Measurements from ENCODE around the gene ARMC8. TPM values are rescaled to one million over a fixed set of nuclear protein-coding genes. Genes with fewer than 3 reads are reported as not detected.

The ARMC8 gene
- total RNA-seq, 1 experiment from 2014 or later, result 30.2 TPM

GRCh38 chr3:138260611-138261010 lies 73.5 kb downstream of the ARMC8 start:
- no peak for DNase-seq
- Histone ChIP-seq H3K9me3 (no peaks in the 10 kb centered on the region), H3K36me3 (peaks cover 2% of the 10 kb centered on the region; the same call in 1 of the 2 replicates), H3K4me3 (no peak overlapping the region), H3K27me3 (no peaks in the 10 kb centered on the region)

DNA sequence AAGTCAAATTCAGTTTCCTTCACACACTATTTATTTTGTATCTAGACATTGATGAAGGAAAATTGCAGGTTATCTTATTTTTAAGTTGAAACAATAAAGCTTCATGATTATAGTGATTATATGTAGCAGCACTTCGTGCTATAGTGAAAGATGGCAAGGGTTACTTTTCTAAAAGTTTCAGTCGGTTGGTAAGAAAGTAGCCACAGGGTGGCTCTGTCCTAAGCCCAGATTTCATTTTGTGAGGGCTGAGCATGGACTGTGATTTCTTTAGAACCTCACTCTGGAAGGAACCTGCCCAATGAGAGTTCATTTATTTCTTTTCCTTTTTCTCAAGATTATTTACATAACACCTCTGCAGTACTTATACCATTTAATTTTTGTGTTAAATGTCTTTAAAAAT lies 76.0 kb downstream of the ARMC8 start:
- no peaks in the 10 kb centered on the region for H3K9me3 ChIP-seq
- no peak for DNase-seq
- no peaks in the 10 kb centered on the region for H3K27me3 ChIP-seq
- peaks cover 3% of the 10 kb centered on the region for H3K36me3 ChIP-seq
- H3K4me3 ChIP-seq, result no peak overlapping the region

DNA sequence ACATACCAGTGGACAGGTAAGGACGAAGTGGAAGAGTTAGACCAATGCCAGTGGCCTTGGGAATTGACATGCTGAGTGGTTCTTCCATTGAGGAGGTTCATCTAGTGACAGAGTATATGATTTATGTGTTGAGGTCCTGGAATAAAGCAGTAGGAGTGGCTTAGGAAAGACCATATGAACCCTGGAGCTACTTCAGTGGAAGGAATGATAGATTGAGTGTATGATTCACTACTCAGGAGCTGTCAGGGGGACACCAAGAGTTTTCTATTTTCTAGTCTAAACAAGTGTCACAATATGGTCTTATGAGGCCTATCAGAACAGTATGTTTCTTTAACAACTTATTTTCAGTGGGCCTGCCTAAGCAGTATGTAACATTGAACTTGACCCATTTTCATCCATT lies 78.6 kb downstream of the ARMC8 start:
- H3K36me3 ChIP-seq, result peaks cover 6% of the 10 kb centered on the region
- no peak for DNase-seq
- no peak overlapping the region for H3K4me3 ChIP-seq
- H3K9me3 ChIP-seq, result no peaks in the 10 kb centered on the region
- H3K27me3 ChIP-seq, result no peaks in the 10 kb centered on the region

DNA sequence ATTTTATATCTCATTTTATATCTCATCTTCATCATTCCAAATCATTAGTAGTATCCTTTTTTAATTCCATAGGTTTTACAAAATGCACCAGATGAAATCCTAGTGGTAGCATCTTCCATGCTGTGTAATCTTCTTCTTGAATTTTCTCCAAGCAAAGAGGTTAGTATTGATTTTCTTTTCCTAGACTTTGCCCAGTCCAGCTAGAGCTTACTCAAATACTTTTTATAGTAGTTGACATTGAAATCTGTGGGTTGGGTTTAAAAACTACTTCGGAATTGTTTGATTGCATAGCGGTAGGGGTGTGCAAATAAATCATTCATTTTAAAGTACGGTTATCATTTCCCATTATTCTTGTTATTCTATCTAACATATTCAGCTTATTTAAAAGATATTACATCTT lies 80.0 kb downstream of the ARMC8 start:
- DNase-seq, result no peak
- no peaks in the 10 kb centered on the region for H3K27me3 ChIP-seq
- no peak overlapping the region for H3K4me3 ChIP-seq
- H3K36me3 ChIP-seq, result peaks cover 16% of the 10 kb centered on the region
- no peaks in the 10 kb centered on the region for H3K9me3 ChIP-seq

- H3K27me3 ChIP-seq, result no peaks in the 10 kb centered on the region
- peaks cover 35% of the 10 kb centered on the region for H3K36me3 ChIP-seq
- H3K4me3 ChIP-seq, result no peak overlapping the region
- H3K9me3 ChIP-seq, result no peaks in the 10 kb centered on the region
- DNase-seq, result no peak
Measured at GRCh38 chr3:138270245-138270644, 83.1 kb downstream of the ARMC8 start.

- Histone ChIP-seq H3K4me3 (no peak overlapping the region), H3K27me3 (no peaks in the 10 kb centered on the region), H3K36me3 (peaks cover 40% of the 10 kb centered on the region), H3K9me3 (no peaks in the 10 kb centered on the region)
- no peak for DNase-seq
Measured at GRCh38 chr3:138271189-138271794, 84.2 kb downstream of the ARMC8 start.

DNA sequence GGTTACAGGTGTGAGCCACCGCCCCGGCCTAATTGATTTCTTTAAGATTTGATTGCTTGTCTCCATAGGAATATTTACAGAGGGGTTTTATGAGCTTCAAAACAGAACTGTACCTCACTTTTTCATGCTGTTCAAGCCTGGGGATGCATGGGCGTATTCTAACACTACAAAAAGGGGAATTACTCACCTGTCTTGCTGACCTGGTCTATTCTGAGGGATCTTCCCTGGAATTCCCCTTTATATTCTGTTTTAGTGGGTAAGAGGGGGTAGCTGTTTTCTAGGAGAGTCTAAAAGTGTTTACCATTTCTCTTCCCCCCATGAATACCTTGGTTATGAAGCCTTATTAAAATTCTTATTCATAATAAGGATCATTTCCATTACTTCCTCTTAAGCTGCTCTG lies 94.5 kb downstream of the ARMC8 start:
- Histone ChIP-seq H3K27me3 (no peaks in the 10 kb centered on the region), H3K9me3 (no peaks in the 10 kb centered on the region), H3K4me3 (no peak overlapping the region), H3K36me3 (peaks cover 18% of the 10 kb centered on the region)
- no peak for DNase-seq

DNA sequence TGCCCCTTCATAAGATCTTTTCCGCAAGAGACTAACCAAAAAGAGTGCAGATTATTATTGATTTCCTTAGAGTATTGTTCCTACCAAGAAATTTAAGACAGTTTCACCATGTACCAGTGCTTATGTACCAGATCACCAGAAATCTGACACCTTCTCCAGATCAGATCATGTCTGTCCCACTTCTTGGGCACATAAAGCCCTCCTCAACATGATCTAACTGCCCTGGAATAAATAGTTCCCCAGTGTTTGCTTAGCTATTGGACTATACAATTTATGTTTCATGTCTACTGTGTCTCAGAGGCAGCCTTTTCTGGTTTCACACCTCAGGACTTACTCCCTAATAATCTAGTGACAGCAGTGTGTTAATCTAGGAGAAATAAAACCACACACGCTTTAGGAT lies 95.7 kb downstream of the ARMC8 start:
- H3K9me3 ChIP-seq, result no peaks in the 10 kb centered on the region
- H3K36me3 ChIP-seq, result peaks cover 21% of the 10 kb centered on the region
- no peaks in the 10 kb centered on the region for H3K27me3 ChIP-seq
- DNase-seq, result no peak
- H3K4me3 ChIP-seq, result no peak overlapping the region

DNA sequence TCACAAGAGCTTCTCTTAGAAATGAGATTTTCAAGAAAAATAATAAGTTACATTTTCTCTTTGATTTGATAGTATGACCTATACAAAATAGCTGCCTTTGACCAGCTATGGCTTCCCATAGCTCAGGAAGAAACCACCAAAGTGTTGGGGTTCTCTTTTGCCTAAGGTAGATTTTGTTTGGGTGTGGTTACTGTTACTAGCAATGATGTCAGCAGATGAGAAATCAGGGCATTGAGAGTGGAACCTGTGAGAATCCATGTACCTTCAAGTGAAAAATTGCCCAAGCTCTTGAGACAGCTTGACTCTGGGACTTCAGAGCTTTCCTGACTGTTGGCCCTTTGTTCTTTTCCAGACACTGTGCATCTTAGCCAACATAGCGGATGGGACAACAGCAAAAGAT lies 97.0 kb downstream of the ARMC8 start:
- Histone ChIP-seq H3K9me3 (no peaks in the 10 kb centered on the region), H3K36me3 (peaks cover 24% of the 10 kb centered on the region), H3K4me3 (no peak overlapping the region), H3K27me3 (no peaks in the 10 kb centered on the region)
- no peak for DNase-seq

DNA sequence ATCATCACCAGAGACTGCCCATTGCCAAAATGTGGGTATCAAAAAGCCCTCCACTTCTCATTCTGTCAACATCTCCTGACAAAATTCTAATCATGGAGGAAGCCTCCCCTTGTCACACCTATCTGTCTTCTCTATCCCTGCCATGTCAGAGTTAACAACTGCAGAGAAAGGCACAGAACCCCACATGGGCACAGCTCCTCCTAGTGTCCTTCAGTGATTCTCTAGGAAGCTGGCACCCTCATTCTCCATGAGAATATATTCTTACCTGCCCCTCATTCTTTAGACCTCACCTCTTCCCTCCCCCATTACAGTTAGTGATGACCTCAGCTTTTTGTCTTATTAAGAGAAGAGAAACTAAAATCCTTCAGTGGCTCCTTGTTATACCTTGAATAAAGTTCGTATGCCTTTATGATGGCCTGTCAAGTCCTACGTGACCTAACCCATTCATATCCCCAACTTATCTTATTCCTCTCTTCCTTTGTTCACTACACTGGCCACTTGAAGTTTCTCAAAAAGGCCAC lies 97.9 kb downstream of the ARMC8 start:
- H3K27me3 ChIP-seq, result no peaks in the 10 kb centered on the region
- no peaks in the 10 kb centered on the region for H3K9me3 ChIP-seq
- no peak for DNase-seq
- peaks cover 34% of the 10 kb centered on the region for H3K36me3 ChIP-seq
- H3K4me3 ChIP-seq, result no peak overlapping the region

- peaks cover 48% of the 10 kb centered on the region for H3K36me3 ChIP-seq
- H3K4me3 ChIP-seq, result no peak overlapping the region
- no peak for DNase-seq
- H3K9me3 ChIP-seq, result no peaks in the 10 kb centered on the region
- H3K27me3 ChIP-seq, result no peaks in the 10 kb centered on the region
Measured at GRCh38 chr3:138289260-138289659, 102.2 kb downstream of the ARMC8 start.

- Histone ChIP-seq H3K27me3 (no peaks in the 10 kb centered on the region), H3K4me3 (no peak overlapping the region), H3K36me3 (peaks cover 48% of the 10 kb centered on the region), H3K9me3 (no peaks in the 10 kb centered on the region)
- no peak for DNase-seq
Measured at GRCh38 chr3:138289701-138290100, 102.6 kb downstream of the ARMC8 start.

DNA sequence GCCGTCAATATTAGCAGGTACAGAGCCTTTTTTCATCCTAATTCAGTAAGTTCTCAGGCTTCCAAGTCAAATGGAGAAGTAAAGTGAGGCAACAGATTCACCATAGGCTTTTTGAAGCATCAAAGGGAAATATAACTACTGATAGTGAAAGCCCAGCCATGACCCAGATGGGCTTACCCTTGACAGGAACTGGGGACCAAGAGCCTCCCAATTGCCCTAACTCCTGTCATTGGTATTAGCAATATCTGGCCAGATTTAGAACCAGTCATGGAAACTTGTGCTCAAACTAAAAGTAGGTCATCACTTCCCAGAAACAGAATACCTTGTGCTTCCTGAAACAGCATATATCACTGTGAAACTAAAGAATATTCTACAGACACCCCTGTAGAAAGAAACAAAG lies 109.5 kb downstream of the ARMC8 start:
- H3K27me3 ChIP-seq, result no peaks in the 10 kb centered on the region
- H3K9me3 ChIP-seq, result no peaks in the 10 kb centered on the region
- peaks cover 36% of the 10 kb centered on the region for H3K36me3 ChIP-seq
- DNase-seq, result no peak
- H3K4me3 ChIP-seq, result no peak overlapping the region

- Histone ChIP-seq H3K4me3 (no peak overlapping the region), H3K27me3 (no peaks in the 10 kb centered on the region), H3K36me3 (peaks cover 31% of the 10 kb centered on the region), H3K9me3 (no peaks in the 10 kb centered on the region)
- no peak for DNase-seq
Measured at GRCh38 chr3:138297059-138297607, 110.0 kb downstream of the ARMC8 start.

- no peak for DNase-seq
- Histone ChIP-seq H3K4me3 (no peak overlapping the region), H3K27me3 (no peaks in the 10 kb centered on the region), H3K9me3 (no peaks in the 10 kb centered on the region), H3K36me3 (peaks cover 30% of the 10 kb centered on the region)
Measured at GRCh38 chr3:138297876-138298275, 110.8 kb downstream of the ARMC8 start.

- peaks cover 18% of the 10 kb centered on the region for H3K36me3 ChIP-seq
- no peak overlapping the region for H3K4me3 ChIP-seq
- no peak for DNase-seq
- no peaks in the 10 kb centered on the region for H3K9me3 ChIP-seq
- H3K27me3 ChIP-seq, result no peaks in the 10 kb centered on the region
Measured at GRCh38 chr3:138300647-138301046, 113.5 kb downstream of the ARMC8 start.

- H3K9me3 ChIP-seq, result peaks cover 14% of the 10 kb centered on the region
- H3K27me3 ChIP-seq, result no peaks in the 10 kb centered on the region; the same call in 1 of the 2 replicates
- 0 out of 2 replicates have a peak, but pooled peaks cover 5% of the 10 kb centered on the region for H3K36me3 ChIP-seq
- DNase-seq, result no peak
- H3K4me3 ChIP-seq, result no peak overlapping the region
Measured at GRCh38 chr3:138303474-138303873, 116.4 kb downstream of the ARMC8 start.

DNA sequence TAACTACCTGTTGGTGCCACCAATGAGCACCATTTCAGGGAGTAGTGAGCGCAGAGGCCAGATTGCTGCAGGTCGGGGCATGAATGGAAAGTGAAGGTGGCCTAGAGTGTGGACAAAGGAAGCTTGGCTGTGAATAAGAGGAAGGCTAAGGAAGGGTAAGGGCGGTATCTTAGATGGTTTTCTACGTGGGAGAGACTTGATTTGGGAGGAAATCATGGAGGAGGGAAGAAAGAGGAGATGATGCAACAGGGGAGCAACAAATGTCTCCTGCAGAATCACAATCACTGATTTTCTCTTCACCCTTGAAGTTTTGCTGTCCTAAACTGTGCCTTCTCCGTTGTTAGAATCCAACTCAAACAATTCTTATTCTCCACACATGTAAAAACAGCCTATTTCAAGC lies 120.8 kb downstream of the ARMC8 start:
- peaks cover 12% of the 10 kb centered on the region for H3K27me3 ChIP-seq
- DNase-seq, result no peak
- no peaks in the 10 kb centered on the region for H3K36me3 ChIP-seq
- no peak overlapping the region for H3K4me3 ChIP-seq
- H3K9me3 ChIP-seq, result peaks cover 43% of the 10 kb centered on the region
